ENCODE data around the gene CASP3. TPM values are rescaled to one million over a fixed set of nuclear protein-coding genes. Genes with fewer than 3 reads are reported as not detected.
A peak's percentile ranks its signal among the peaks of the same experiment; 100 is the strongest.

Gene CASP3
- total and polyA plus RNA-seq, 9 of the 15 experiments (the other 6 are each of a cell fraction or from before 2014, with no cell fraction given), result 17.6 to 40.1 (median 31.8) TPM

DNA sequence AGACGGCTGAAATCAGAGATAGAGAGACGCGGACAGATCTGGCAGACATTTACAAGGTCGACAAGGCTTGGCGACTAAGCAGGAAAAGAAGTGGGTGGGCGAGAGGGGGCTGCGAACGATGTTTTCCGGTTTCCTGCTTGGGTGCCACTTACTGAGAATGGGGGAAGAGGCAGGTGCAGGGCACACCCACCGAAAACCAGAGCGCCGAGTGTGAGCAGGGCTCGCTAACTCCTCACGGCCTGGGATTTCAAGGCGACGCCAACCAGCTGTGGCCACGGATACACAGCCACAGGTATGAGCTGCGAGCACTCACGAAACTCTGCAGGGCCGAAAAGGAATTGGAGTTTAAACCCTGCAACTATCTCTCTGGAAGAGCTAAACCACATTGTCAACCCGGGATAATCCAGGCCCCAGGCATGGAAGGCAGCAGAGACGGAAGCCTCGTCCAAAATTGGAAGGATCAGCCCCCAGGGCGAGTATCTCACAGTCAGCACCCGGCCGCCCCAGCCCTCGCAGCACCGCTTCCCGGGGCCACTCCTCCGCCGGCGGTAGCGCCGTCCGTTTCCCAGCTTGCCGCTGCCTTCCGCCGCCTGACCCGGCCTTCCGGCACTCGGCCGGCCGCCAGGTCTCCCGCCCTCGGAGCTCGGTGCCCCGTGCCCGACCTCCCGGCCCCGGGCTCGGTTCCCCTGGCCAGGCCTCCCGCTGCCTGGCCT lies 778 bp downstream of the CASP3 start:
- WGBS (ENCODE audit: insufficient coverage, low coverage, missing lambda C conversion rate), result under 1% methylated on average over 34 of the region's 52 CpGs
- peak; percentile 71 for FAIRE-seq
- Histone ChIP-seq H3K36me3 (ENCODE audit: control insufficient read depth, insufficient read depth, low read length) (peaks cover 39% of the 10 kb centered on the region), H3K9ac (ENCODE audit: insufficient read depth in 1 of 2, low read depth in 2 of 2, low read length in 2 of 2) (peak overlapping the region; percentile 78 to 92), H3K27ac (ENCODE audit: extremely low read depth, low read depth, low read length) (peak overlapping the region; percentile 89), H3K27me3 (ENCODE audit: control insufficient read depth in 2 of 2, insufficient read depth in 2 of 2, low read length in 2 of 2) (no peaks in the 10 kb centered on the region), H3K9me1 (ENCODE audit: control insufficient read depth, insufficient read depth, low read length) (no peaks in the 10 kb centered on the region), H3K4me2 (ENCODE audit: insufficient read depth, low read length) (peak overlapping the region; percentile 91), H4K20me1 (replicated peaks; ENCODE audit: control insufficient read depth, insufficient read depth, low read length) (peaks cover 7% of the 10 kb centered on the region; the same call in 1 of the 2 replicates), H3K4me3 (peak overlapping the region; percentile 96), H3K9me3 (replicated peaks; ENCODE audit: control insufficient read depth, insufficient read depth, low read depth, low read length) (no peaks in the 10 kb centered on the region), H2AFZ (ENCODE audit: low read depth, low read length) (peak overlapping the region; percentile 60), H3K4me1 (replicated peaks in 1 of 2; ENCODE audit: control insufficient read depth in 2 of 2, insufficient read depth in 2 of 2, low read length in 2 of 2) (peaks cover 17 to 19% of the 10 kb centered on the region in 2 experiments), H3K79me2 (ENCODE audit: control insufficient read depth, insufficient read depth, low read length) (peaks cover 61% of the 10 kb centered on the region)
- BruUV-seq (replicated peaks), result no TSS peak
- in situ Hi-C loops (cut with MboI) (no loop called here), intact Hi-C loops (cut with micrococcal nuclease) (loop anchor here (2.0 to 10.0 kb wide), 4 partner anchors 36 to 386 kb away; partner anchors contain the start of gene CENPU)
- ChIA-PET CTCF (ENCODE audit: low intra/inter-chr PET ratio) (interaction anchor here (0.9 kb wide), 1 partner anchor 98 kb away, joined by 3 read pairs; no protein-coding TSS in a partner anchor), POLR2A (interaction anchor here (0.6 to 1.3 kb wide), 7 partner anchors 27 to 385 kb away, joined by 3 to 6 read pairs (median 3); no protein-coding TSS in a partner anchor)
- DNase-seq (ENCODE audit: extremely low read depth in 1 of 4, low spot score in 3 of 4), result peak in 2 of 4 experiments; percentile 48 to 68
- peak; percentile 66 for ATAC-seq
- TF ChIP-seq ZNF217 (CRISPR knock-in tag; IDR thresholded peaks at IDR 0.05) (no peak), GTF2A2 (tag; IDR thresholded peaks at IDR 0.05) (no peak), FOXK2 (conservative IDR thresholded peaks at IDR 0.05 in 1 of 2, IDR thresholded peaks at IDR 0.05 in 1 of 2; ENCODE audit: low read depth in 2 of 2) (no peak), TCFL5 (CRISPR knock-in tag; conservative IDR thresholded peaks at IDR 0.05) (no peak), CTBP1 (IDR thresholded peaks at IDR 0.05; ENCODE audit: borderline replicate concordance) (no peak), MCM2 (IDR thresholded peaks at IDR 0.05; ENCODE audit: low read depth) (no peak), FOXA1 (IDR thresholded peaks at IDR 0.05; ENCODE audit: borderline replicate concordance) (no peak), NFIC (IDR thresholded peaks at IDR 0.05) (no peak), POLR2H (tag; IDR thresholded peaks at IDR 0.05; ENCODE audit: low read depth) (no peak), NRF1 (conservative IDR thresholded peaks at IDR 0.05 in 1 of 2, IDR thresholded peaks at IDR 0.05 in 1 of 2) (no peak), CREB1 (IDR thresholded peaks at IDR 0.05) (no peak; the same call in 1 of the 2 replicates), CREB1 (CRISPR knock-in tag; IDR thresholded peaks at IDR 0.05) (no peak), IRF2 (CRISPR knock-in tag; IDR thresholded peaks at IDR 0.05) (no peak), BDP1 (IDR thresholded peaks at IDR 0.05; ENCODE audit: insufficient read depth, insufficient read length) (no peak), SMARCB1 (IDR thresholded peaks at IDR 0.05; ENCODE audit: insufficient read length, low read depth) (no peak), ZNF766 (CRISPR knock-in tag; conservative IDR thresholded peaks at IDR 0.05) (no peak), SMC3 (conservative IDR thresholded peaks at IDR 0.05; ENCODE audit: insufficient read depth, low read depth, low read length) (no peak), SIRT6 (IDR thresholded peaks at IDR 0.05; ENCODE audit: low read depth, low read length) (no peak)
- TF ChIP-seq, protein P1, sequence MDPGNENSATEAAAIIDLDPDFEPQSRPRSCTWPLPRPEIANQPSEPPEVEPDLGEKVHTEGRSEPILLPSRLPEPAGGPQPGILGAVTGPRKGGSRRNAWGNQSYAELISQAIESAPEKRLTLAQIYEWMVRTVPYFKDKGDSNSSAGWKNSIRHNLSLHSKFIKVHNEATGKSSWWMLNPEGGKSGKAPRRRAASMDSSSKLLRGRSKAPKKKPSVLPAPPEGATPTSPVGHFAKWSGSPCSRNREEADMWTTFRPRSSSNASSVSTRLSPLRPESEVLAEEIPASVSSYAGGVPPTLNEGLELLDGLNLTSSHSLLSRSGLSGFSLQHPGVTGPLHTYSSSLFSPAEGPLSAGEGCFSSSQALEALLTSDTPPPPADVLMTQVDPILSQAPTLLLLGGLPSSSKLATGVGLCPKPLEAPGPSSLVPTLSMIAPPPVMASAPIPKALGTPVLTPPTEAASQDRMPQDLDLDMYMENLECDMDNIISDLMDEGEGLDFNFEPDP (CRISPR knock-in tag; IDR thresholded peaks at IDR 0.05), result no peak
- TF ChIP-seq, protein P2, sequence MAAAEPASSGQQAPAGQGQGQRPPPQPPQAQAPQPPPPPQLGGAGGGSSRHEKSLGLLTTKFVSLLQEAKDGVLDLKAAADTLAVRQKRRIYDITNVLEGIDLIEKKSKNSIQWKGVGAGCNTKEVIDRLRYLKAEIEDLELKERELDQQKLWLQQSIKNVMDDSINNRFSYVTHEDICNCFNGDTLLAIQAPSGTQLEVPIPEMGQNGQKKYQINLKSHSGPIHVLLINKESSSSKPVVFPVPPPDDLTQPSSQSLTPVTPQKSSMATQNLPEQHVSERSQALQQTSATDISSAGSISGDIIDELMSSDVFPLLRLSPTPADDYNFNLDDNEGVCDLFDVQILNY (CRISPR knock-in tag; IDR thresholded peaks at IDR 0.05), result 0 out of 2 replicates have a peak, but pooled peaks have one; percentile 26
- TF ChIP-seq, protein P3, sequence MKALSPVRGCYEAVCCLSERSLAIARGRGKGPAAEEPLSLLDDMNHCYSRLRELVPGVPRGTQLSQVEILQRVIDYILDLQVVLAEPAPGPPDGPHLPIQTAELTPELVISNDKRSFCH (CRISPR knock-in tag; IDR thresholded peaks at IDR 0.05), result no peak
- TF ChIP-seq, protein P3 (tag; IDR thresholded peaks at IDR 0.05), result no peak
